ENCODE data around the gene FRG2C. TPM values are rescaled to one million over a fixed set of nuclear protein-coding genes. Genes with fewer than 3 reads are reported as not detected.
A peak's percentile ranks its signal among the peaks of the same experiment; 100 is the strongest.
"Not testable (repeated sequence)": the region's sequence is repeated elsewhere in the genome, so short reads cannot be mapped to it uniquely, and the experiment has no call there.

FRG2C gene
- polyA plus RNA-seq, 1 donor (not counting 4 experiments of a cell fraction or from before 2014, with no cell fraction given) = not detected

DNA sequence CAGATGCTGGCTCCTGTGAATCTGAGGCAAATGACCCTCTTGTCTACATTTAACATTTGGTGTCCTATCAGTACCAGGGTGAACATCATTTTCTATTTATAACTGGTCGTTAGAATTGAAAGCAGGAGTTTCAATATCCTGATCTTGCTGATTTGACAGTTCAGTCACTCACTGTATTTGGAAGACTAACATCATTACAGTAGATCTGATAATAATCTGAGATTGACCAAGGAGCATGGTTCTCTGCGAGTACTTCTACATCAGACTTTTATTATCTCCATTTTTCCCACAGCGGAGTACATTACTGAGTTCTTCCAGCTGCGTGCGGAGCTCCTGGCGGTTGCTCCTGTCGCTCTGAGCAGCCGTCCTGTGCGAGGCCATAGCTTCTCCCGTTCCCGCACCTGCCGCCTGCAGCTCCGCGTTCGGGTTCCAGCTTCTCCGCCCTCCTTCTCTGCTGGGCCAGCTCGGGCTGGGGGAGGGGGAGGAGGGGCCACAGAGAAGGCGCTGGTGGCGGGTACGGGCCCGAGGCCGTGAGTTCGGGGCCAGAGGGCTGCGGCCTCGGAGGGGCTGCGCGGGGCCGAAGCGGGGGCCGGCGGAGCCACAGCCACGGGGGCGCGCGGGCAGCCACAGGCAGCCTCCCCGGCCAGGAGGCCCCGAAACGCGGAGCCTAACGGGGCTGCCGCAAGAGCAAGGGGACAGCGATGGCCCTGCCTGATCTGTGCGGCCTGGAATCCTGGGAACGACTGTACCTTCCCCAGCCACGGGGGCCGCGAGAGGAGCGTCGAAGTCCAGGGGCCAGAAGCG is 8.8 kb upstream of the FRG2C start:
- DNase-seq (ENCODE audit: low read depth, low spot score); H3K9ac ChIP-seq (ENCODE audit: control insufficient read depth, extremely low read depth, insufficient read depth, low read length); dilution Hi-C loops (cut with MboI; ENCODE audit: extremely low pct_ligation_motif_present, low sequenced_read_pairs); H3K4me2 ChIP-seq (ENCODE audit: control insufficient read depth, extremely low read depth, insufficient read depth, low read depth, low read length); H3K36me3 ChIP-seq (ENCODE audit: control insufficient read depth in 2 of 2, extremely low read depth in 1 of 2, insufficient read depth in 2 of 2, low read length in 2 of 2); H3K4me3 ChIP-seq (ENCODE audit: control insufficient read depth in 2 of 3, extremely low read depth in 1 of 3, insufficient read depth in 2 of 3, low read depth in 1 of 3, low read length in 3 of 3); H4K20me1 ChIP-seq (ENCODE audit: control insufficient read depth, extremely low read depth, insufficient read depth, low read length); H3K4me1 ChIP-seq (ENCODE audit: control insufficient read depth, extremely low read depth, insufficient read depth, low read length); H3K79me2 ChIP-seq (ENCODE audit: control insufficient read depth, insufficient read depth, low read length); H3K9me3 ChIP-seq (ENCODE audit: control insufficient read depth, low read depth, low read length); H3K27ac ChIP-seq (ENCODE audit: control insufficient read depth, insufficient read depth, low read length); FAIRE-seq; H3K9me1 ChIP-seq (ENCODE audit: control insufficient read depth, extremely low read depth, insufficient read depth, low read length); H2AFZ ChIP-seq (ENCODE audit: control insufficient read depth, low read length): not testable (repeated sequence)
- H3K27me3 ChIP-seq (ENCODE audit: control insufficient read depth, extremely low read depth, insufficient read depth, low read length) = peaks cover 19% of the 10 kb centered on the region

DNA sequence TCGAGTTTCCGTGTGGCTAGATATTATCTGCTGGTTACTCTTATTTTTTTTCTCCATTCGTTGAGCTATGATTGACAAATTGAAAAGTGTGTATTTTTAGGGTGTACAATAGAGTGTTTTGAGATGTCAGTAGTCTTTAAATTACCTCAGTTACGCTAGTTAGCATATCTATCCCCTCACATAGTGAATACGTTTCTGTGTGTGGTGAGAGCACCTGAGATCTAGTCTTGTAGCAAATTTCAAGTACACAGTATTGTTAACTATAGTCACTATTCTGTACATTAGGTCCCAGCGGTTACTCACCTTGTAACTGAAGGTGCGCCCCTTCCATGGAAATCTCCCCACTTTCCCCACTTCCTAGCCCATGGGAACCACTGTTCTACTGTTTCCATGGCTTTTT is 8.2 kb upstream of the FRG2C start:
- H3K36me3 ChIP-seq (ENCODE audit: control insufficient read depth in 2 of 2, extremely low read depth in 1 of 2, insufficient read depth in 2 of 2, low read length in 2 of 2); H2AFZ ChIP-seq (ENCODE audit: control insufficient read depth, low read length); H3K4me2 ChIP-seq (ENCODE audit: control insufficient read depth, extremely low read depth, insufficient read depth, low read depth, low read length); dilution Hi-C loops (cut with MboI; ENCODE audit: extremely low pct_ligation_motif_present, low sequenced_read_pairs); DNase-seq (ENCODE audit: low read depth, low spot score); H3K4me3 ChIP-seq (ENCODE audit: control insufficient read depth in 2 of 3, extremely low read depth in 1 of 3, insufficient read depth in 2 of 3, low read depth in 1 of 3, low read length in 3 of 3); FAIRE-seq; H4K20me1 ChIP-seq (ENCODE audit: control insufficient read depth, extremely low read depth, insufficient read depth, low read length); H3K9me1 ChIP-seq (ENCODE audit: control insufficient read depth, extremely low read depth, insufficient read depth, low read length); H3K9ac ChIP-seq (ENCODE audit: control insufficient read depth, extremely low read depth, insufficient read depth, low read length); H3K27ac ChIP-seq (ENCODE audit: control insufficient read depth, insufficient read depth, low read length); H3K9me3 ChIP-seq (ENCODE audit: control insufficient read depth, low read depth, low read length); H3K4me1 ChIP-seq (ENCODE audit: control insufficient read depth, extremely low read depth, insufficient read depth, low read length); H3K79me2 ChIP-seq (ENCODE audit: control insufficient read depth, insufficient read depth, low read length): not testable (repeated sequence)
- TF ChIP-seq EZH2 (IDR thresholded peaks at IDR 0.05; ENCODE audit: low read length) = peak; percentile 50
- H3K27me3 ChIP-seq (ENCODE audit: control insufficient read depth, extremely low read depth, insufficient read depth, low read length) = peaks cover 19% of the 10 kb centered on the region

DNA sequence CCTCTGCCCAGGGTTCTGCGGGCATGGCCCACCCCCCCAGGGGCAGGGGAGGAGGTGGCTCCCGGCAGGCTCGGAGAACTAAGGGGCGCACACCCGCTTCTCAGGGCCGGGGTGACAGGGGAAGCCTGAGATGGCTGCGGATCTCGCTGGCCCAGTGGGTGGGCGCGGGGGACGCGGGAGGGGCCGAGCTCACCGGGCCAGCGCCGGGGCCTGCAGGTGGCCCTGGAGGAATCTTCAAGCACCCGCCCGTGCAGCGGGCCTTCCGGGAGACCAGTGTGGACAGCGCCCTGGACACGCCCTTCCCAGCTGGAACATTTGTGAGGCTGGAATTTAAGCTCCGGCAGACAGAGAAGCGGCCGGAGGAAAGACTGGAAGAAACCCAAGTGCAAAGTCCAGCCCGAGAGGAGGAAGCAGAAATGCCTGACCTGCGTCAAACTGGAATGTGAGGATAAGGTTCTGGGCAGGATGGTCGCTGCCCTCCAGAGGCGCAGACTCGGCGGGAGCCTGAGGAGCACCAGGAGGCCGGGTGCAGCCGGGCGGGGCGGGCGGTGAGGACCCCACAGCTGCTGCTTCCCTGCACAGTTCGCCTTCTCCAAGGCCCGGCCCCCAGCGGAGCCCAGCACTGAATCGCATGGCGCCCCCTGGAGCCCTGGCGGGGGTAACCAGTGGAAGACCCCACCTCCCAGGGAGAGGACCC is 5.6 kb upstream of the FRG2C start:
- H3K9me1 ChIP-seq (ENCODE audit: control insufficient read depth, extremely low read depth, insufficient read depth, low read length); H3K79me2 ChIP-seq (ENCODE audit: control insufficient read depth, insufficient read depth, low read length); H3K9me3 ChIP-seq (ENCODE audit: control insufficient read depth, low read depth, low read length); FAIRE-seq; H3K9ac ChIP-seq (ENCODE audit: control insufficient read depth, extremely low read depth, insufficient read depth, low read length); H2AFZ ChIP-seq (ENCODE audit: control insufficient read depth, low read length); H3K4me1 ChIP-seq (ENCODE audit: control insufficient read depth, extremely low read depth, insufficient read depth, low read length); H3K27ac ChIP-seq (ENCODE audit: control insufficient read depth, insufficient read depth, low read length); H3K36me3 ChIP-seq (ENCODE audit: control insufficient read depth in 2 of 2, extremely low read depth in 1 of 2, insufficient read depth in 2 of 2, low read length in 2 of 2); DNase-seq (ENCODE audit: low read depth, low spot score); dilution Hi-C loops (cut with MboI; ENCODE audit: extremely low pct_ligation_motif_present, low sequenced_read_pairs); H4K20me1 ChIP-seq (ENCODE audit: control insufficient read depth, extremely low read depth, insufficient read depth, low read length): not testable (repeated sequence)
- peak overlapping the region; percentile 45 for H3K4me2 ChIP-seq (ENCODE audit: control insufficient read depth, extremely low read depth, insufficient read depth, low read depth, low read length)
- H3K27me3 ChIP-seq (ENCODE audit: control insufficient read depth, extremely low read depth, insufficient read depth, low read length) = peaks cover 19% of the 10 kb centered on the region
- peak overlapping the region in 1 of 3 experiments; percentile 35 for H3K4me3 ChIP-seq (ENCODE audit: control insufficient read depth in 2 of 3, extremely low read depth in 1 of 3, insufficient read depth in 2 of 3, low read depth in 1 of 3, low read length in 3 of 3)

DNA sequence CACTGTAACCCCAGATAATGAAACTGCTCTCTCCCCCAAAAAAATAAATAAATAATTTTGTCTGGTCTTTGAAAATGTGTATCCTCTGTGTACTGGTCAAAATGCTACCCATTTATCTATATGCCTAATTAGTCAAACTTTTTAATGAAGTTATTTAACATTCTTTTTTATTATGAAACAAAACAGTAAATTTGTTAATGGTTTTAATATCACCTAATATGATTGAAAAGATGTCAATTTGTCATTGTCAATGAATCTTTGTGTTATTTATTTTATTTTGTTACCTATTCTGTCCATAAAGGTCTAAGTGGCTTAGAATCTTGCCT is 5.1 kb upstream of the FRG2C start:
- H3K9me1 ChIP-seq (ENCODE audit: control insufficient read depth, extremely low read depth, insufficient read depth, low read length); H3K4me1 ChIP-seq (ENCODE audit: control insufficient read depth, extremely low read depth, insufficient read depth, low read length); H3K36me3 ChIP-seq (ENCODE audit: control insufficient read depth in 2 of 2, extremely low read depth in 1 of 2, insufficient read depth in 2 of 2, low read length in 2 of 2); H3K9me3 ChIP-seq (ENCODE audit: control insufficient read depth, low read depth, low read length); H3K27ac ChIP-seq (ENCODE audit: control insufficient read depth, insufficient read depth, low read length); H3K4me3 ChIP-seq (ENCODE audit: control insufficient read depth in 2 of 3, extremely low read depth in 1 of 3, insufficient read depth in 2 of 3, low read depth in 1 of 3, low read length in 3 of 3); FAIRE-seq; H2AFZ ChIP-seq (ENCODE audit: control insufficient read depth, low read length); H3K4me2 ChIP-seq (ENCODE audit: control insufficient read depth, extremely low read depth, insufficient read depth, low read depth, low read length); H3K9ac ChIP-seq (ENCODE audit: control insufficient read depth, extremely low read depth, insufficient read depth, low read length); H4K20me1 ChIP-seq (ENCODE audit: control insufficient read depth, extremely low read depth, insufficient read depth, low read length); H3K79me2 ChIP-seq (ENCODE audit: control insufficient read depth, insufficient read depth, low read length); dilution Hi-C loops (cut with MboI; ENCODE audit: extremely low pct_ligation_motif_present, low sequenced_read_pairs); DNase-seq (ENCODE audit: low read depth, low spot score): not testable (repeated sequence)
- H3K27me3 ChIP-seq (ENCODE audit: control insufficient read depth, extremely low read depth, insufficient read depth, low read length) = peaks cover 19% of the 10 kb centered on the region

DNA sequence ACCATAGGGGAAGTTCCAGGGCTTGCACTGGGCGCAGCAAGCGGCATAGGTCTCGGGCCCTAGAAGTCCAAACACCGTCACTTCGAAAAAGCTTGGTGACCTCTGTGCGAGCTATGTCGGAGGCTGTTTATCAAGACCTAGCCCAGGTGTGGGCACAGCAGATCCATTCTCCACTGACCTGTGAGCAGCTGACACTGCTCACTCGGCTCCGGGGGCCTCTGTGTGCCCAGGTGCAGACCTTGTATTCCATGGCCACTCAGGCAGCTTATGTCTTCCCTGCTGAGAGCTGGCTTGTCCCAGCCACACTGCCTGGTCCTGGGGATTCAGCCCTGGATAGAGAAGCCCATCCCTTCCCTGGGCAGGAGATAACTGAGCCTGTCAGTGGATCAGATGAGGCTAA is 1.5 kb downstream of the FRG2C start:
- H2AFZ ChIP-seq (ENCODE audit: control insufficient read depth, low read length); H3K27ac ChIP-seq (ENCODE audit: control insufficient read depth, insufficient read depth, low read length); H3K79me2 ChIP-seq (ENCODE audit: control insufficient read depth, insufficient read depth, low read length); dilution Hi-C loops (cut with MboI; ENCODE audit: extremely low pct_ligation_motif_present, low sequenced_read_pairs); H3K4me3 ChIP-seq (ENCODE audit: control insufficient read depth in 2 of 3, extremely low read depth in 1 of 3, insufficient read depth in 2 of 3, low read depth in 1 of 3, low read length in 3 of 3); H4K20me1 ChIP-seq (ENCODE audit: control insufficient read depth, extremely low read depth, insufficient read depth, low read length); H3K9ac ChIP-seq (ENCODE audit: control insufficient read depth, extremely low read depth, insufficient read depth, low read length); H3K9me1 ChIP-seq (ENCODE audit: control insufficient read depth, extremely low read depth, insufficient read depth, low read length); H3K27me3 ChIP-seq (ENCODE audit: control insufficient read depth, extremely low read depth, insufficient read depth, low read length); H3K4me2 ChIP-seq (ENCODE audit: control insufficient read depth, extremely low read depth, insufficient read depth, low read depth, low read length); H3K4me1 ChIP-seq (ENCODE audit: control insufficient read depth, extremely low read depth, insufficient read depth, low read length); DNase-seq (ENCODE audit: low read depth, low spot score); FAIRE-seq; H3K36me3 ChIP-seq (ENCODE audit: control insufficient read depth in 2 of 2, extremely low read depth in 1 of 2, insufficient read depth in 2 of 2, low read length in 2 of 2); H3K9me3 ChIP-seq (ENCODE audit: control insufficient read depth, low read depth, low read length): not testable (repeated sequence)

All from keratinocyte (primary cell).